ENCODE measurements around the gene SEZ6L2. TPM values are rescaled to one million over a fixed set of nuclear protein-coding genes. Genes with fewer than 3 reads are reported as not detected.

SEZ6L2 gene
- total and polyA plus RNA-seq, 2 of the 13 experiments (the other 11 are each of a cell fraction or from before 2014, with no cell fraction given) = 14.9 to 16.9 TPM

- BruUV-seq (replicated peaks) = TSS peak; percentile 48
- peak; percentile 9 for ATAC-seq
- TF ChIP-seq CBX5 (CRISPR knock-in tag; IDR thresholded peaks at IDR 0.05; ENCODE audit: borderline replicate concordance) = no peak
- TF ChIP-seq ZNF276 (CRISPR knock-in tag; IDR thresholded peaks at IDR 0.05; ENCODE audit: low read depth) = no peak
- TF ChIP-seq MED1 (CRISPR knock-in tag; IDR thresholded peaks at IDR 0.05) = no peak
- peak in 1 of 2 experiments; percentile 28; a peak in 1 of 4 replicates for TF ChIP-seq HMGXB4 (CRISPR knock-in tag; IDR thresholded peaks at IDR 0.05; ENCODE audit: borderline replicate concordance in 1 of 2, low read depth in 1 of 2)
- no peak for TF ChIP-seq HNRNPL (IDR thresholded peaks at IDR 0.05; ENCODE audit: low read depth, low read length)
- TF ChIP-seq SP5 (CRISPR knock-in tag; IDR thresholded peaks at IDR 0.05; ENCODE audit: borderline replicate concordance, low read depth) = no peak
- no peak for TF ChIP-seq MAX (IDR thresholded peaks at IDR 0.05)
- 0 out of 2 replicates have a peak, but pooled peaks have one; percentile 64 for TF ChIP-seq ZNF318 (CRISPR knock-in tag; IDR thresholded peaks at IDR 0.05)
Observed at GRCh38 chr16:29925105-29925756, 25.9 kb upstream of the SEZ6L2 start.

More at GRCh38 chr16:29925105-29925756, 25.9 kb upstream of the SEZ6L2 start:
- Histone ChIP-seq H3K9me3 (ENCODE audit: low read length) (no peaks in the 10 kb centered on the region), H4K20me1 (ENCODE audit: insufficient read depth, low read length) (no peaks in the 10 kb centered on the region), H3K4me1 (ENCODE audit: insufficient read depth, low read length) (peaks cover 31% of the 10 kb centered on the region), H3K4me2 (ENCODE audit: low read depth, low read length) (peak overlapping the region; percentile 98), H3K27me3 (ENCODE audit: control insufficient read depth in 1 of 2, insufficient read depth in 2 of 2, low read length in 2 of 2) (no peaks in the 10 kb centered on the region), H3K79me2 (ENCODE audit: insufficient read depth, low read length) (peaks cover 13% of the 10 kb centered on the region), H3K9ac (ENCODE audit: insufficient read depth, low read depth, low read length) (peak overlapping the region; percentile 83), H3K27ac (ENCODE audit: extremely low read length, insufficient read depth, low read length) (peak overlapping the region; percentile 77), H3K4me3 (replicated peaks in 1 of 3; ENCODE audit: insufficient read depth in 1 of 3, low read depth in 2 of 3, low read length in 3 of 3) (peak overlapping the region; percentile 80 to 96 (median 87)), H3K36me3 (replicated peaks in 1 of 2; ENCODE audit: control insufficient read depth in 1 of 2, insufficient read depth in 2 of 2, low read length in 2 of 2) (peaks cover 2 to 25% of the 10 kb centered on the region in 2 experiments; a peak in 3 of 5 replicates), H2AFZ (ENCODE audit: low read length) (no peak overlapping the region)
- no peak for DNase-seq (ENCODE audit: low spot score)
- ChIA-PET POLR2A (interaction anchor here (0.5 to 4.3 kb wide), 25 partner anchors 9 to 246 kb away, joined by 3 to 68 read pairs (median 5); partner anchors contain the start of genes ASPHD1, CDIPT, PAGR1 and QPRT), CTCF (ENCODE audit: low intra/inter-chr PET ratio, low total read pairs) (no interaction called here)
- in situ Hi-C loops (cut with HindIII; ENCODE audit: extremely low pct_ligation_motif_present, low pct_unique_long_range_greater_than_20kb) = loop anchor here (5.0 kb wide), 1 partner anchor 37 kb away; the partner anchor contains the start of gene TMEM219
- FAIRE-seq = no peak
- intact Hi-C loops (cut with micrococcal nuclease; ENCODE audit: unreplicated experiment) = loop anchor here (1.0 to 5.0 kb wide), 2 partner anchors 37 to 96 kb away; partner anchors contain the start of gene TMEM219
- WGBS (ENCODE audit: low lambda C conversion rate) = 9% methylated on average over 9 of the region's 9 CpGs

Data from HepG2 (cell line).